ENCODE measurements around the gene ARRB1. TPM values are rescaled to one million over a fixed set of nuclear protein-coding genes. Genes with fewer than 3 reads are reported as not detected.

Gene ARRB1
- polyA plus RNA-seq, 1 of the 3 experiments (the other 2 are of a cell fraction) = 7.0 TPM

DNA sequence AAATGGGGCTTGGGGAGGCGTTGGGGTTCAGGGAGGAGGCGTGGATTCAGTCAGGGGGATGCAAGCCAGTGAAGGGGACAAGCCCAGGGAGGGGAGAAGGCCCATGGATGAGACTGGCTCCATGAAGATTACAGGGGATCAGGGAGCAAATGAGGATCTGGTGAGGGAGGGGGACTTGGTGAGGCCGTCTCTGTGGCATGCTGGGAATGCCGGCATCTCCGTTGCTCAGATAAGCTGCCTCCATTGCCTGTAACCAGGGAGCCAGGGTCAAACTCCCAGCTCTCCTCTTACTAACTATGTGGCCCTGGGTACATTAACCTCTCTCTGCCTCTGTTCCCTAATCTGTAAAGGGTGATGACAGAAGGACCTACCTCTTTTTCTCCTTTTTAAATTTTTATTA lies 72.2 kb downstream of the ARRB1 start:
- no peak overlapping the region for H3K9ac ChIP-seq
- H3K79me2 ChIP-seq (ENCODE audit: insufficient read depth) = no peaks in the 10 kb centered on the region
- H3K9me2 ChIP-seq = no peaks in the 10 kb centered on the region
- TF ChIP-seq, protein P1, sequence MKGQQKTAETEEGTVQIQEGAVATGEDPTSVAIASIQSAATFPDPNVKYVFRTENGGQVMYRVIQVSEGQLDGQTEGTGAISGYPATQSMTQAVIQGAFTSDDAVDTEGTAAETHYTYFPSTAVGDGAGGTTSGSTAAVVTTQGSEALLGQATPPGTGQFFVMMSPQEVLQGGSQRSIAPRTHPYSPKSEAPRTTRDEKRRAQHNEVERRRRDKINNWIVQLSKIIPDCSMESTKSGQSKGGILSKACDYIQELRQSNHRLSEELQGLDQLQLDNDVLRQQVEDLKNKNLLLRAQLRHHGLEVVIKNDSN (IDR thresholded peaks at IDR 0.05; ENCODE audit: borderline replicate concordance, low read depth) = no peak
- TF ChIP-seq FOSL2 (IDR thresholded peaks at IDR 0.05; ENCODE audit: borderline replicate concordance, low read depth) = no peak
- TF ChIP-seq JUND (IDR thresholded peaks at IDR 0.05) = no peak
- no peak for TF ChIP-seq GABPA (IDR thresholded peaks at IDR 0.05; ENCODE audit: low read depth)
- no peak for TF ChIP-seq YY1 (IDR thresholded peaks at IDR 0.05; ENCODE audit: low read depth)
- no peak for TF ChIP-seq GATA2 (CRISPR knock-in tag; IDR thresholded peaks at IDR 0.05)
- no peak for TF ChIP-seq NRF1 (IDR thresholded peaks at IDR 0.05; ENCODE audit: low read depth, low read length)
- no peak for TF ChIP-seq MXI1 (IDR thresholded peaks at IDR 0.05; ENCODE audit: low read depth, low read length)
- TF ChIP-seq EP300 (IDR thresholded peaks at IDR 0.05; ENCODE audit: borderline replicate concordance in 1 of 2, low read depth in 1 of 2, low read length in 1 of 2) = no peak
- no peak for TF ChIP-seq TEAD4 (IDR thresholded peaks at IDR 0.05; ENCODE audit: borderline replicate concordance, insufficient read depth)
- TF ChIP-seq TAF1 (IDR thresholded peaks at IDR 0.05; ENCODE audit: borderline replicate concordance, low read depth, low read length) = no peak
- TF ChIP-seq, protein P2, sequence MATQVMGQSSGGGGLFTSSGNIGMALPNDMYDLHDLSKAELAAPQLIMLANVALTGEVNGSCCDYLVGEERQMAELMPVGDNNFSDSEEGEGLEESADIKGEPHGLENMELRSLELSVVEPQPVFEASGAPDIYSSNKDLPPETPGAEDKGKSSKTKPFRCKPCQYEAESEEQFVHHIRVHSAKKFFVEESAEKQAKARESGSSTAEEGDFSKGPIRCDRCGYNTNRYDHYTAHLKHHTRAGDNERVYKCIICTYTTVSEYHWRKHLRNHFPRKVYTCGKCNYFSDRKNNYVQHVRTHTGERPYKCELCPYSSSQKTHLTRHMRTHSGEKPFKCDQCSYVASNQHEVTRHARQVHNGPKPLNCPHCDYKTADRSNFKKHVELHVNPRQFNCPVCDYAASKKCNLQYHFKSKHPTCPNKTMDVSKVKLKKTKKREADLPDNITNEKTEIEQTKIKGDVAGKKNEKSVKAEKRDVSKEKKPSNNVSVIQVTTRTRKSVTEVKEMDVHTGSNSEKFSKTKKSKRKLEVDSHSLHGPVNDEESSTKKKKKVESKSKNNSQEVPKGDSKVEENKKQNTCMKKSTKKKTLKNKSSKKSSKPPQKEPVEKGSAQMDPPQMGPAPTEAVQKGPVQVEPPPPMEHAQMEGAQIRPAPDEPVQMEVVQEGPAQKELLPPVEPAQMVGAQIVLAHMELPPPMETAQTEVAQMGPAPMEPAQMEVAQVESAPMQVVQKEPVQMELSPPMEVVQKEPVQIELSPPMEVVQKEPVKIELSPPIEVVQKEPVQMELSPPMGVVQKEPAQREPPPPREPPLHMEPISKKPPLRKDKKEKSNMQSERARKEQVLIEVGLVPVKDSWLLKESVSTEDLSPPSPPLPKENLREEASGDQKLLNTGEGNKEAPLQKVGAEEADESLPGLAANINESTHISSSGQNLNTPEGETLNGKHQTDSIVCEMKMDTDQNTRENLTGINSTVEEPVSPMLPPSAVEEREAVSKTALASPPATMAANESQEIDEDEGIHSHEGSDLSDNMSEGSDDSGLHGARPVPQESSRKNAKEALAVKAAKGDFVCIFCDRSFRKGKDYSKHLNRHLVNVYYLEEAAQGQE (IDR thresholded peaks at IDR 0.05; ENCODE audit: low read depth, low read length) = no peak
- no peak for TF ChIP-seq FOXM1 (IDR thresholded peaks at IDR 0.05; ENCODE audit: low read depth)
- TF ChIP-seq MEF2A (IDR thresholded peaks at IDR 0.05; ENCODE audit: borderline replicate concordance, low read depth) = no peak
- no peak for TF ChIP-seq NFIC (IDR thresholded peaks at IDR 0.05; ENCODE audit: borderline replicate concordance)
- TF ChIP-seq, protein P3, sequence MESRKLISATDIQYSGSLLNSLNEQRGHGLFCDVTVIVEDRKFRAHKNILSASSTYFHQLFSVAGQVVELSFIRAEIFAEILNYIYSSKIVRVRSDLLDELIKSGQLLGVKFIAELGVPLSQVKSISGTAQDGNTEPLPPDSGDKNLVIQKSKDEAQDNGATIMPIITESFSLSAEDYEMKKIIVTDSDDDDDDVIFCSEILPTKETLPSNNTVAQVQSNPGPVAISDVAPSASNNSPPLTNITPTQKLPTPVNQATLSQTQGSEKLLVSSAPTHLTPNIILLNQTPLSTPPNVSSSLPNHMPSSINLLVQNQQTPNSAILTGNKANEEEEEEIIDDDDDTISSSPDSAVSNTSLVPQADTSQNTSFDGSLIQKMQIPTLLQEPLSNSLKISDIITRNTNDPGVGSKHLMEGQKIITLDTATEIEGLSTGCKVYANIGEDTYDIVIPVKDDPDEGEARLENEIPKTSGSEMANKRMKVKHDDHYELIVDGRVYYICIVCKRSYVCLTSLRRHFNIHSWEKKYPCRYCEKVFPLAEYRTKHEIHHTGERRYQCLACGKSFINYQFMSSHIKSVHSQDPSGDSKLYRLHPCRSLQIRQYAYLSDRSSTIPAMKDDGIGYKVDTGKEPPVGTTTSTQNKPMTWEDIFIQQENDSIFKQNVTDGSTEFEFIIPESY (IDR thresholded peaks at IDR 0.05; ENCODE audit: borderline replicate concordance, low read depth) = no peak
- TF ChIP-seq, protein P4, sequence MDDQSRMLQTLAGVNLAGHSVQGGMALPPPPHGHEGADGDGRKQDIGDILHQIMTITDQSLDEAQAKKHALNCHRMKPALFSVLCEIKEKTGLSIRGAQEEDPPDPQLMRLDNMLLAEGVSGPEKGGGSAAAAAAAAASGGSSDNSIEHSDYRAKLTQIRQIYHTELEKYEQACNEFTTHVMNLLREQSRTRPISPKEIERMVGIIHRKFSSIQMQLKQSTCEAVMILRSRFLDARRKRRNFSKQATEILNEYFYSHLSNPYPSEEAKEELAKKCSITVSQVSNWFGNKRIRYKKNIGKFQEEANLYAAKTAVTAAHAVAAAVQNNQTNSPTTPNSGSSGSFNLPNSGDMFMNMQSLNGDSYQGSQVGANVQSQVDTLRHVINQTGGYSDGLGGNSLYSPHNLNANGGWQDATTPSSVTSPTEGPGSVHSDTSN (IDR thresholded peaks at IDR 0.05) = no peak
- TF ChIP-seq RFX5 (IDR thresholded peaks at IDR 0.05; ENCODE audit: low read length) = no peak
- no peak for TF ChIP-seq RXRA (IDR thresholded peaks at IDR 0.05; ENCODE audit: borderline replicate concordance, low read depth)
- TF ChIP-seq, protein P5, sequence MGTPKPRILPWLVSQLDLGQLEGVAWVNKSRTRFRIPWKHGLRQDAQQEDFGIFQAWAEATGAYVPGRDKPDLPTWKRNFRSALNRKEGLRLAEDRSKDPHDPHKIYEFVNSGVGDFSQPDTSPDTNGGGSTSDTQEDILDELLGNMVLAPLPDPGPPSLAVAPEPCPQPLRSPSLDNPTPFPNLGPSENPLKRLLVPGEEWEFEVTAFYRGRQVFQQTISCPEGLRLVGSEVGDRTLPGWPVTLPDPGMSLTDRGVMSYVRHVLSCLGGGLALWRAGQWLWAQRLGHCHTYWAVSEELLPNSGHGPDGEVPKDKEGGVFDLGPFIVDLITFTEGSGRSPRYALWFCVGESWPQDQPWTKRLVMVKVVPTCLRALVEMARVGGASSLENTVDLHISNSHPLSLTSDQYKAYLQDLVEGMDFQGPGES (IDR thresholded peaks at IDR 0.05; ENCODE audit: low read depth, low read length) = no peak
- no peak overlapping the region for H2AFZ ChIP-seq (ENCODE audit: low read depth)
- peaks cover 0 to 5% of the 10 kb centered on the region in 2 experiments for H3K36me3 ChIP-seq (replicated peaks in 1 of 2; ENCODE audit: control insufficient read depth in 1 of 2, insufficient read depth in 2 of 2, low read length in 1 of 2)
- H3F3A ChIP-seq (replicated peaks; ENCODE audit: insufficient read depth) = no peaks in the 10 kb centered on the region
- no peak overlapping the region for H3K27ac ChIP-seq (ENCODE audit: low read depth in 2 of 2, low read length in 1 of 2)
- no peak overlapping the region for H3K4me3 ChIP-seq (ENCODE audit: low read depth in 2 of 2, low read length in 1 of 2)
- ChIA-PET CTCF (interaction anchor here (0.8 to 27.4 kb wide), 29 partner anchors 9 to 577 kb away, joined by 3 to 701 read pairs (median 7); partner anchors contain the start of genes ARRB1 and TPBGL), POLR2A (interaction anchor here (1.1 to 1.5 kb wide), 3 partner anchors 103 to 121 kb away, joined by 3 to 5 read pairs (median 5); no protein-coding TSS in a partner anchor)
- 49% methylated on average over 5 of the region's 5 CpGs for whole genome bisulfite sequencing (ENCODE audit: low lambda C conversion rate)
- peaks cover 0 to 19% of the 10 kb centered on the region in 2 experiments; a peak in 1 of 4 replicates for H3K4me1 ChIP-seq (ENCODE audit: control insufficient read depth in 1 of 2, insufficient read depth in 2 of 2, low read depth in 1 of 2, low read length in 1 of 2)
- H3K4me2 ChIP-seq = no peak overlapping the region
- no peaks in the 10 kb centered on the region for H3K27me3 ChIP-seq (ENCODE audit: insufficient read depth)
- no peak for DNase-seq
- no peaks in the 10 kb centered on the region for H3K9me3 ChIP-seq
- H4K20me1 ChIP-seq (ENCODE audit: insufficient read depth) = no peaks in the 10 kb centered on the region

All from SK-N-SH (cell line).